ENCODE measurements around the gene TMEM245. TPM values are rescaled to one million over a fixed set of nuclear protein-coding genes. Genes with fewer than 3 reads are reported as not detected.

Gene TMEM245
- total RNA-seq, 2 experiments from 2014 or later = 22.0 to 36.1 TPM

GRCh38 chr9:109031241-109031640 is 88.5 kb downstream of the TMEM245 start:
- BruUV-seq (replicated peaks) = TSS peak; percentile 16
- CTCF ChIA-PET (ENCODE audit: unreplicated experiment) = no interaction called here

GRCh38 chr9:109030426-109030825 is 89.3 kb downstream of the TMEM245 start:
- no TSS peak for BruUV-seq (replicated peaks)

More at GRCh38 chr9:109031241-109031640, 88.5 kb downstream of the TMEM245 start:
- no peaks in the 10 kb centered on the region; the same call in 1 of the 2 replicates for H4K20me1 ChIP-seq (ENCODE audit: insufficient read depth, low read length)
- POLR2A ChIA-PET = no interaction called here
- peaks cover 95% of the 10 kb centered on the region for H3K36me3 ChIP-seq (ENCODE audit: insufficient read depth, low read length)
- no peak for DNase-seq (ENCODE audit: low spot score)
- H2AFZ ChIP-seq (ENCODE audit: low read length) = no peak overlapping the region
- H3K4me3 ChIP-seq (ENCODE audit: low read depth, low read length, poor library complexity, severe bottlenecking) = no peak overlapping the region
- H3K79me2 ChIP-seq (ENCODE audit: insufficient read depth, low read depth, low read length) = no peaks in the 10 kb centered on the region
- H3K9me2 ChIP-seq (ENCODE audit: insufficient read depth, low read length) = no peaks in the 10 kb centered on the region
- no peaks in the 10 kb centered on the region for H3K4me1 ChIP-seq (ENCODE audit: insufficient read depth, low read length, poor library complexity, severe bottlenecking)
- H3K27ac ChIP-seq (ENCODE audit: low read depth, low read length, poor library complexity, severe bottlenecking) = no peak overlapping the region
- TF ChIP-seq CTCF (conservative IDR thresholded peaks at IDR 0.05; ENCODE audit: low read length) (no peak), EZH2phosphoT487 (IDR thresholded peaks at IDR 0.05; ENCODE audit: borderline replicate concordance, low read depth, low read length) (no peak)
- H3K4me2 ChIP-seq (ENCODE audit: low read length) = no peak overlapping the region
- H3K9me3 ChIP-seq (ENCODE audit: low read length) = no peaks in the 10 kb centered on the region
- intact Hi-C loops (cut with micrococcal nuclease; ENCODE audit: unreplicated experiment) = no loop called here

More at GRCh38 chr9:109030426-109030825, 89.3 kb downstream of the TMEM245 start:
- intact Hi-C loops (cut with micrococcal nuclease; ENCODE audit: unreplicated experiment) = no loop called here
- Histone ChIP-seq H4K20me1 (ENCODE audit: insufficient read depth, low read length) (no peaks in the 10 kb centered on the region; the same call in 1 of the 2 replicates), H3K9me3 (ENCODE audit: low read length) (no peaks in the 10 kb centered on the region), H3K9me2 (ENCODE audit: insufficient read depth, low read length) (no peaks in the 10 kb centered on the region), H3K79me2 (ENCODE audit: insufficient read depth, low read depth, low read length) (no peaks in the 10 kb centered on the region), H3K4me2 (ENCODE audit: low read length) (no peak overlapping the region), H2AFZ (ENCODE audit: low read length) (no peak overlapping the region), H3K4me1 (ENCODE audit: insufficient read depth, low read length, poor library complexity, severe bottlenecking) (no peaks in the 10 kb centered on the region), H3K4me3 (ENCODE audit: low read depth, low read length, poor library complexity, severe bottlenecking) (no peak overlapping the region), H3K36me3 (ENCODE audit: insufficient read depth, low read length) (peaks cover 95% of the 10 kb centered on the region), H3K27ac (ENCODE audit: low read depth, low read length, poor library complexity, severe bottlenecking) (no peak overlapping the region)
- DNase-seq (ENCODE audit: low spot score) = no peak
- ChIA-PET CTCF (ENCODE audit: unreplicated experiment) (no interaction called here), POLR2A (no interaction called here)
- no peak for TF ChIP-seq CTCF (conservative IDR thresholded peaks at IDR 0.05; ENCODE audit: low read length)
- TF ChIP-seq EZH2phosphoT487 (IDR thresholded peaks at IDR 0.05; ENCODE audit: borderline replicate concordance, low read depth, low read length) = no peak

All from OCI-LY7 (cell line).